PC-9 (cell line): Measurements from ENCODE around the gene DNAJC16. TPM values are rescaled to one million over a fixed set of nuclear protein-coding genes. Genes with fewer than 3 reads are reported as not detected.

ENCODE experiments used
- BruUV-seq: library from RNA; stranded (reverse); fragments of 400-500 nt; replicated peaks from 2 replicates; lab custom pipeline; 2021; lab: Mats Ljungman, UMichigan
- CTCF ChIA-PET: fragments of 300-600 bp; sonication (Branson Sonifier 250); formaldehyde crosslinking; loops from one replicate; lab custom pipeline; 2022; ENCODE audit warnings: antibody characterized with exemption; lab: Charles Lee
- POLR2A ChIA-PET: fragments of 300-600 bp; sonication (Branson Sonifier 250); formaldehyde crosslinking; loops from one replicate; lab custom pipeline; 2022; ENCODE audit warnings: antibody characterized with exemption; ENCODE audit not compliant: unreplicated experiment; lab: Charles Lee
- DNase-seq, 2 experiments: peaks; one replicate each; pipeline versions ENCODE4 v3.0.0 to v3.0.0-alpha.2; 2015 to 2022; ENCODE audit warnings: mixed read lengths in 1 of 2
- H2AFZ ChIP-seq: fragments of 200-600 bp; sonication (generic); 2 replicates; pipeline ENCODE4 v1.8.1; 2017; ENCODE audit warnings: antibody characterized with exemption
- H3F3A ChIP-seq: fragments of 200-600 bp; sonication (generic); 2 replicates; pipeline ENCODE4 v1.8.1; 2017; ENCODE audit warnings: antibody characterized with exemption, mild to moderate bottlenecking, low read depth; ENCODE audit not compliant: insufficient read depth
- H3K27ac ChIP-seq: fragments of 200-600 bp; sonication (generic); 2 replicates; pipeline ENCODE4 v1.6.1; 2016; ENCODE audit warnings: mixed run types
- H3K27me3 ChIP-seq: fragments of 200-600 bp; sonication (generic); 2 replicates; pipeline ENCODE4 v1.6.1; 2016; ENCODE audit warnings: low read depth, mixed run types; ENCODE audit not compliant: insufficient read depth
- H3K36me3 ChIP-seq: fragments of 200-600 bp; sonication (generic); 2 replicates; pipeline ENCODE4 v1.6.1; 2016; ENCODE audit warnings: low read depth, mixed run types
- H3K4me1 ChIP-seq: fragments of 200-600 bp; sonication (generic); replicated peaks from 2 replicates; pipeline ENCODE4 v1.6.1; 2016; ENCODE audit warnings: mixed run types; ENCODE audit not compliant: insufficient read depth
- H3K4me2 ChIP-seq: fragments of 200-600 bp; sonication (generic); 2 replicates; pipeline ENCODE4 v1.6.1; 2017; ENCODE audit warnings: mixed run types
- H3K4me3 ChIP-seq: fragments of 200-600 bp; sonication (generic); 2 replicates; pipeline ENCODE4 v1.6.1; 2016; ENCODE audit warnings: mixed run types
- H3K79me2 ChIP-seq: fragments of 200-600 bp; sonication (generic); 2 replicates; pipeline ENCODE4 v1.6.1; 2017; ENCODE audit warnings: low read depth, mixed run types
- H3K9me2 ChIP-seq: fragments of 200-600 bp; sonication (generic); 2 replicates; pipeline ENCODE4 v1.8.1; 2017; ENCODE audit warnings: mild to moderate bottlenecking; ENCODE audit not compliant: insufficient read depth
- H3K9me3 ChIP-seq: fragments of 200-600 bp; sonication (generic); 2 replicates; pipeline ENCODE4 v1.8.1; 2016; ENCODE audit warnings: low read depth; ENCODE audit not compliant: insufficient read depth
- H4K20me1 ChIP-seq: fragments of 200-600 bp; sonication (generic); 2 replicates; pipeline ENCODE4 v1.8.1; 2017; ENCODE audit not compliant: insufficient read depth
- CTCF ChIP-seq: fragments of 200-600 bp; sonication (generic); conservative IDR thresholded peaks from 2 replicates; pipeline ENCODE4 v1.6.1; 2017; ENCODE audit warnings: mixed run types, antibody characterized with exemption, mild to moderate bottlenecking, moderate library complexity
- EZH2 ChIP-seq: fragments of 200-600 bp; sonication (generic); IDR thresholded peaks from 2 replicates; pipeline ENCODE4 v1.8.0; 2017; ENCODE audit warnings: antibody characterized with exemption, low read depth
- intact Hi-C: fragments of 100-400 bp; cut with micrococcal nuclease; formaldehyde crosslinking; loops from one replicate; pipeline ENCODE4 v1.10.0; 2022; ENCODE audit not compliant: unreplicated experiment
- total RNA-seq: library from RNA; stranded (reverse); gene quantifications from 2 replicates; pipeline ENCODE4 v1.2.3, GENCODE V29; 2021

Gene DNAJC16
- total RNA-seq, 1 experiment from 2014 or later: 18.8 TPM

DNA sequence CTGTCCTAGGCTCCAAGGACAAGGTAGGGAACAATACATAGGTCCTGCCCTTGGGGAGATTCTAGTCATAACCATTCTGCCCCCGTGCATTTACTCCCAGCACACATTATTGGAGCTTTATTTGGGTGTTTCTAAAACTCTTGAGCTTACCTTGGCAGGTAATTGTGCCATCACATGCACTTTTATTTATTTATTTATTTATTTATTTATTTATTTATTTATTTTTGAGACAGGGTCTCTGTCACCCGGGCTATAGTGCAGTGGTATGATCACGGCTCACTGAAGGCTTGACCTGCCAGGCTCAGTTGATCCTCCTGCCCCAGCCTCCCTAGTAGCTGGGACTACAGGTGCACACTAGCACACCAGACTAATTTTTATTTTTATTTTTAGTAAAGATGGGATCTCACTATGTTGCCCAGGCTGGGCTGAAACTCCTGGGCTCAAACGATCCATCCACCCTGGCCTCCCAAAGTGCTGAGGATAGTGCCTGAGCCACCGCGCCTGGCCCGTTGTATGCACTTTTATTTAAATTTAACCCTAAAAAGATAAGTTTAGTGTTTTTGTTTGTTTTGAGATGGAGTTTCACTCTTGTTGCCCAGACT is 49.0 kb downstream of the DNAJC16 start:
- Histone ChIP-seq H3K79me2 (no peaks in the 10 kb centered on the region), H2AFZ (no peak overlapping the region), H3K27me3 (no peaks in the 10 kb centered on the region), H3K4me2 (no peak overlapping the region), H3K4me3 (no peak overlapping the region), H4K20me1 (no peaks in the 10 kb centered on the region), H3F3A (no peaks in the 10 kb centered on the region), H3K4me1 (no peaks in the 10 kb centered on the region), H3K27ac (no peak overlapping the region), H3K9me3 (no peaks in the 10 kb centered on the region), H3K36me3 (no peaks in the 10 kb centered on the region), H3K9me2 (no peaks in the 10 kb centered on the region)
- intact Hi-C loops: no loop called here
- ChIA-PET CTCF (no interaction called here), POLR2A (no interaction called here)
- no peak for DNase-seq
- TF ChIP-seq EZH2 (no peak), CTCF (no peak)
- BruUV-seq: no TSS peak

- no peaks in the 10 kb centered on the region for H3K79me2 ChIP-seq
- no peaks in the 10 kb centered on the region for H3K36me3 ChIP-seq
- no peak overlapping the region for H3K4me2 ChIP-seq
- H3K27me3 ChIP-seq: no peaks in the 10 kb centered on the region
- no peak overlapping the region for H2AFZ ChIP-seq
- H3K9me3 ChIP-seq: no peaks in the 10 kb centered on the region
- CTCF ChIA-PET: no interaction called here
- no peaks in the 10 kb centered on the region for H3K9me2 ChIP-seq
- H3K4me1 ChIP-seq: no peaks in the 10 kb centered on the region
- DNase-seq: no peak
- POLR2A ChIA-PET: interaction anchor here (0.5 kb wide), 1 partner anchor 219 kb away, joined by 9 read pairs; no protein-coding TSS in a partner anchor
- H3K27ac ChIP-seq: no peak overlapping the region
- no peak overlapping the region for H3K4me3 ChIP-seq
- H3F3A ChIP-seq: no peaks in the 10 kb centered on the region
- intact Hi-C loops: no loop called here
- no peak for TF ChIP-seq EZH2
- no peak for TF ChIP-seq CTCF
- no TSS peak for BruUV-seq
- H4K20me1 ChIP-seq: no peaks in the 10 kb centered on the region
Observed at GRCh38 chr1:15577691-15578090, 51.0 kb downstream of the DNAJC16 start.

DNA sequence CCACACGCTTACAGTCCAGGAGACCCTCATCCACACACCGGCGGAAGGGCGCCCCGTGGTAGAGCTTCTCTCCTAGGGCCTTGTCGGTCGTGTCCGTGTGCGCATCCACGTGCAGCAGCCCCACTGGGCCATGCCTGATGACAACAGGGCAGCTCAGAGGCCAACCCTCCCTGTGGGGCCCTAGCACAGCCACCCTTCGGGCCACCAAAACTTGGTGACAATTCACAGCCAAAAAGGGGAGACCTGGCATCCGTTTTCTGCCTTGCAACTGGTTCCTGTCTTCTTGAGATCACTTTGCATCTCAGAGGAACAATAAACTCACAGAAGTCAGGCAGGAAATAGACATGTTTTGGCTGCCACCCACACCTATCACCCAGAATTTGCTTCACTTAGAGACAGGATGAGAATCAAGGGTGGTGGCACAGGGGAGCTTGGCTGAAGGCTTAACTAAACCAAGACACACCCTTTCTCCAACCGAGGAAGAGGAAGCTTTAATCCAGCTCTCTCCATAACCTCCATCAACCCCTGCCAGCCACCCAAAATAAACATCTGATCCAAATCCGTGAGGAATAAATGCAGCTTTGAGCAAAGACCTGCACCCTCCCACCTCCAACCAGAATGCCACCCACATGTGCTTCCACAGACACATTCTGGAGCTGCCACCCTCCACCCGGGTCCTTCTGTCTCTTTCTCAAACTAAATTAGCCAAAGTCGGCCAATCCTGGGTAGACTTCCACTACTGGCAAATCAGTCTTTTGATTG is 52.5 kb downstream of the DNAJC16 start:
- H3K4me3 ChIP-seq: no peak overlapping the region
- H3K4me2 ChIP-seq: no peak overlapping the region
- intact Hi-C loops: no loop called here
- H3F3A ChIP-seq: no peaks in the 10 kb centered on the region
- no peaks in the 10 kb centered on the region for H3K4me1 ChIP-seq
- H3K79me2 ChIP-seq: no peaks in the 10 kb centered on the region
- no peaks in the 10 kb centered on the region for H3K27me3 ChIP-seq
- TF ChIP-seq EZH2: no peak
- no peak for TF ChIP-seq CTCF
- no peaks in the 10 kb centered on the region for H3K36me3 ChIP-seq
- DNase-seq: no peak
- H3K9me2 ChIP-seq: no peaks in the 10 kb centered on the region
- no peaks in the 10 kb centered on the region for H4K20me1 ChIP-seq
- no peak overlapping the region for H2AFZ ChIP-seq
- no peak overlapping the region for H3K27ac ChIP-seq
- ChIA-PET CTCF (no interaction called here), POLR2A (no interaction called here)
- no peaks in the 10 kb centered on the region for H3K9me3 ChIP-seq
- no TSS peak for BruUV-seq
